OCI-LY3 (cell line): Measurements from ENCODE around the gene COL4A2.

Experiments used
- EZH2phosphoT487 ChIP-seq: fragments of 200-600 bp; shearing (Covaris generic); IDR thresholded peaks from 2 replicates; pipeline ENCODE4 v1.6.1; 2018; ENCODE audit warnings: antibody characterized with exemption, mixed run types, low read depth
- TF ChIP-seq, protein P1 (sequence below): fragments of 200-600, 300-600 bp; sonication (generic); IDR thresholded peaks from 2 replicates; pipeline ENCODE4 v1.5.1; 2014; ENCODE audit warnings: antibody characterized with exemption, low read length, low read depth

DNA sequence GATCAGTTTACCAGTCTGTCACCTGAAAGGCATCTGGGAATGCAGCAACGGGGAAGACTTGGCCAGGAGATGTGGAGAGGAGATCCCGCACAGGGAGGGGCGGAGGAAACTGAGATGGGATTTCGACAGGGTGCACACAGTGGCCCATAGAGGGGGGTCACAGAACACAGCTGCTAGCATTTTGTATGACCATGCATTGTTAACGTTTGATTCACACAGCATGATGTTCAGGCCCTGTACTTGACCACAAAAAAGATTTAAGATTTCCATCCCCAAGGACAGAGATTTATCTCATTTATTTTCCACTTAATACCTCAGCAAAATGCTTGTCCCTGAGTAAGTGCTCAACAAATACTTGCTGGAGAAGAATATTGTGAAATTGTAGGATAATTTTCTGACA lies 191.2 kb downstream of the COL4A2 start:
- TF ChIP-seq, protein P1, sequence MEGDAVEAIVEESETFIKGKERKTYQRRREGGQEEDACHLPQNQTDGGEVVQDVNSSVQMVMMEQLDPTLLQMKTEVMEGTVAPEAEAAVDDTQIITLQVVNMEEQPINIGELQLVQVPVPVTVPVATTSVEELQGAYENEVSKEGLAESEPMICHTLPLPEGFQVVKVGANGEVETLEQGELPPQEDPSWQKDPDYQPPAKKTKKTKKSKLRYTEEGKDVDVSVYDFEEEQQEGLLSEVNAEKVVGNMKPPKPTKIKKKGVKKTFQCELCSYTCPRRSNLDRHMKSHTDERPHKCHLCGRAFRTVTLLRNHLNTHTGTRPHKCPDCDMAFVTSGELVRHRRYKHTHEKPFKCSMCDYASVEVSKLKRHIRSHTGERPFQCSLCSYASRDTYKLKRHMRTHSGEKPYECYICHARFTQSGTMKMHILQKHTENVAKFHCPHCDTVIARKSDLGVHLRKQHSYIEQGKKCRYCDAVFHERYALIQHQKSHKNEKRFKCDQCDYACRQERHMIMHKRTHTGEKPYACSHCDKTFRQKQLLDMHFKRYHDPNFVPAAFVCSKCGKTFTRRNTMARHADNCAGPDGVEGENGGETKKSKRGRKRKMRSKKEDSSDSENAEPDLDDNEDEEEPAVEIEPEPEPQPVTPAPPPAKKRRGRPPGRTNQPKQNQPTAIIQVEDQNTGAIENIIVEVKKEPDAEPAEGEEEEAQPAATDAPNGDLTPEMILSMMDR: no peak
- no peak for TF ChIP-seq EZH2phosphoT487
